SU-DHL-6 (cell line): Measurements from ENCODE around the gene PAWR.

Experiments used
- EZH2phosphoT487 ChIP-seq: fragments of 200-600 bp; sonication (generic), shearing (Covaris generic); conservative IDR thresholded peaks from 2 replicates; pipeline ENCODE4 v1.6.1; 2018; ENCODE audit warnings: mild to moderate bottlenecking, antibody characterized with exemption, low read length, moderate library complexity, mixed read lengths
- TF ChIP-seq, protein P1 (sequence below): fragments of 200-600 bp; sonication (generic); IDR thresholded peaks from one replicate; pipeline ENCODE4 v1.5.1; 2017; ENCODE audit warnings: antibody characterized with exemption, mild to moderate bottlenecking, low read length, moderate library complexity; ENCODE audit not compliant: insufficient read depth, poor library complexity, severe bottlenecking

DNA sequence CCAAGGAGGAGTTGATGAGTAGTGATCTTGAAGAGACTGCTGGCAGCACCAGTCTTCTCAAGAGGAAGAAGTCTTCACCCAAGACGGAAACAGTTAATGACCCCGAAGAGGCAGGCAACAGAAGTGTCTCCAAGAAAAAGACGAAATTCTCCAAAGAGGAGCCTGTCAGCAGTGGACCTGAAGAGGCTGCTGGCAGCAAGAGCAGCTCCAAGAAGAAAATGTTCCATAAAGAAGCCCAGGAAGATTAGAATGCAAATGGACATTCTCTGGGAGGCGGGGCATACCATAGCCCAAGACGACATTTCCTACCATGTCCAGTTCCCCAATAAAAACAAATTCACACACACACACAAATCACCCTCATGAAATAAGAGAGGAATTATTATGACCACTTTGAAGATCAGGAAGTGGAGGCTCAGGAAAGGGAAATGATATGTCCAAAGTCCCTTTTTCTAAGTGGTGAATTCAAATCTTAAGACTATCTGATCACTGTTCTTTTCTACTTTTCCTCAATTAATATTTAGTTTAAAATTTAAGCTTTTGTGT lies 131.8 kb downstream of the PAWR start:
- TF ChIP-seq, protein P1, sequence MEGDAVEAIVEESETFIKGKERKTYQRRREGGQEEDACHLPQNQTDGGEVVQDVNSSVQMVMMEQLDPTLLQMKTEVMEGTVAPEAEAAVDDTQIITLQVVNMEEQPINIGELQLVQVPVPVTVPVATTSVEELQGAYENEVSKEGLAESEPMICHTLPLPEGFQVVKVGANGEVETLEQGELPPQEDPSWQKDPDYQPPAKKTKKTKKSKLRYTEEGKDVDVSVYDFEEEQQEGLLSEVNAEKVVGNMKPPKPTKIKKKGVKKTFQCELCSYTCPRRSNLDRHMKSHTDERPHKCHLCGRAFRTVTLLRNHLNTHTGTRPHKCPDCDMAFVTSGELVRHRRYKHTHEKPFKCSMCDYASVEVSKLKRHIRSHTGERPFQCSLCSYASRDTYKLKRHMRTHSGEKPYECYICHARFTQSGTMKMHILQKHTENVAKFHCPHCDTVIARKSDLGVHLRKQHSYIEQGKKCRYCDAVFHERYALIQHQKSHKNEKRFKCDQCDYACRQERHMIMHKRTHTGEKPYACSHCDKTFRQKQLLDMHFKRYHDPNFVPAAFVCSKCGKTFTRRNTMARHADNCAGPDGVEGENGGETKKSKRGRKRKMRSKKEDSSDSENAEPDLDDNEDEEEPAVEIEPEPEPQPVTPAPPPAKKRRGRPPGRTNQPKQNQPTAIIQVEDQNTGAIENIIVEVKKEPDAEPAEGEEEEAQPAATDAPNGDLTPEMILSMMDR, result no peak
- no peak for TF ChIP-seq EZH2phosphoT487
